ENCODE results near the gene IQSEC3.

Gene IQSEC3

GRCh38 chr12:96543-96942 lies 30.0 kb downstream of the IQSEC3 start:
- TF ChIP-seq CTCF (IDR thresholded peaks at IDR 0.05), result no peak
- Histone ChIP-seq H3K36me3 (no peaks in the 10 kb centered on the region), H3K4me1 (ENCODE audit: control insufficient read depth in 1 of 2, insufficient read depth in 1 of 2, low read depth in 1 of 2, low read length in 1 of 2) (no peaks in the 10 kb centered on the region), H3K9me3 (no peaks in the 10 kb centered on the region), H3K27me3 (peaks cover 23% of the 10 kb centered on the region), H3K27ac (no peak overlapping the region), H3K4me3 (ENCODE audit: low read depth in 1 of 2, low read length in 1 of 2) (no peak overlapping the region)

DNA sequence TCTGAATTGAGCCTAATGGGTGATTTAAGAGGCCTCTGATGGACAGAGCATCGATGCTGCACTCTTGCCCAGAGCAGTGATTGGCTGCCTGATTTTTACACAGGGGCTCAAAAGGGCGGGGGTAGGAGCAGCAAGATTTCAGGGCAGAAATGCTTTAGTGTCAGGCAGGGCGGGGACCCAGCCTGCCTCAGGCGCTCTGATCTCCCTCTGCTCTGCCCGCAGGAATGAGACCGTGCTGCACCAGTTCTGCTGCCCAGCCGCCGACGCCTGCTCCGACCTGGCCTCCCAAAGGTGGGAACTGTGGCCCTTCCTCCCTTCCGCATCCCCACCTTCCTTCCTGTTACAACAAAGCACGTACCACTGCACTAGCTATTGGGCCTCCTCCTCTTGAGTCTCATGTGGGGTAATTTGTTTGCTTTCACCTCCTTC lies 32.4 kb downstream of the IQSEC3 start:
- Histone ChIP-seq H3K9me3 (no peaks in the 10 kb centered on the region), H3K36me3 (no peaks in the 10 kb centered on the region), H3K4me1 (ENCODE audit: control insufficient read depth in 1 of 2, insufficient read depth in 1 of 2, low read depth in 1 of 2, low read length in 1 of 2) (no peaks in the 10 kb centered on the region), H3K27me3 (peaks cover 24% of the 10 kb centered on the region), H3K4me3 (ENCODE audit: low read depth in 1 of 2, low read length in 1 of 2) (no peak overlapping the region), H3K27ac (no peak overlapping the region)
- no peak for TF ChIP-seq CTCF (IDR thresholded peaks at IDR 0.05)

GRCh38 chr12:99605-100004 lies 33.0 kb downstream of the IQSEC3 start:
- TF ChIP-seq CTCF (IDR thresholded peaks at IDR 0.05), result no peak
- Histone ChIP-seq H3K36me3 (no peaks in the 10 kb centered on the region), H3K9me3 (no peaks in the 10 kb centered on the region), H3K4me1 (ENCODE audit: control insufficient read depth in 1 of 2, insufficient read depth in 1 of 2, low read depth in 1 of 2, low read length in 1 of 2) (no peaks in the 10 kb centered on the region), H3K4me3 (ENCODE audit: low read depth in 1 of 2, low read length in 1 of 2) (no peak overlapping the region), H3K27me3 (peaks cover 30% of the 10 kb centered on the region), H3K27ac (no peak overlapping the region)

DNA sequence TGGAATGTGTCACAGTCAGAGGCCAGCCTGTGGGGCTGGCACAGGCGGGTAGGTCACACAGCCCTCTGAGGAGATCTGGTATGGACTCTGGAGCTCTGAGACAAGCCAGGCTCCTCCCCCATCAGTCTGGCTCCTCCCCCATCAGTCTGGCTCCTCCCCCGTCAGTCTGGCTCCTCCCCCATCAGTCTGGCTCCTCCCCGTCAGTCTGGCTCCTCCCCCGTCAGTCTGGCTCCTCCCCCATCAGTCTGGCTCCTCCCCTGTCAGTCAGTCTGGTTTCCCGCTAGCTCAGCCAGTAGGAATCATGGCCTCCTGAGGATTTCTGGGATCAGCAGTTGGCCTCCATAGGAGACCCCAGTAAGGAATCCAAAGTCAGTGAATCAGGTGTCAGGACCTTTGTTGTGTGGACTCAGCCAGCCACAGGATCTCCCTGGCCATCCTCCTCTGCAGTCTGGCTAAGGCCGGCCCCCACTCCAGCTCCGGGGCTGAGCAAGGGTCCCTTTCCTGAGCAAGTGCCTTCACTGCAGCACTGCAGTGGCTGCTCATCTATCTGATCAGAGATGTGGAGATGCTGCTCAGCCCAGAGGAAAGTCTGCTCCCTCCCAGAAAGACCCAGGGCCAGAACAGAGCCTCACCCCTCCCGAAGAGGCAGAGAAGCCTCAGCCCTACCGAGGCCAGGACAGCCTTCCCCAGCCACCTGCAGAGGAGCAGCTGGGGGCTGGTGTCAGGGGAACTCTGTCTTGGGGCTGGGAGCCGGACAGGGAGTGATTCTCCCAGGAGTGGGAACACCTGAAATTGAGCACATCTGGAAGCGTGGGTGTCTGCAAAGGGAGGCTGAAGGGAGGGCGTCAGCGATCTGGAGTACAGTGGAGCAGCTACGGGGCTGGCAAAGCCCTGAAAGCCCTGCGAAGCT lies 35.7 kb downstream of the IQSEC3 start:
- H3K27ac ChIP-seq, result no peak overlapping the region
- no peak overlapping the region for H3K4me3 ChIP-seq (ENCODE audit: low read depth in 1 of 2, low read length in 1 of 2)
- no peak for TF ChIP-seq CTCF (IDR thresholded peaks at IDR 0.05)
- no peaks in the 10 kb centered on the region for H3K9me3 ChIP-seq
- H3K27me3 ChIP-seq, result peaks cover 48% of the 10 kb centered on the region
- H3K36me3 ChIP-seq, result no peaks in the 10 kb centered on the region
- no peaks in the 10 kb centered on the region for H3K4me1 ChIP-seq (ENCODE audit: control insufficient read depth in 1 of 2, insufficient read depth in 1 of 2, low read depth in 1 of 2, low read length in 1 of 2)

DNA sequence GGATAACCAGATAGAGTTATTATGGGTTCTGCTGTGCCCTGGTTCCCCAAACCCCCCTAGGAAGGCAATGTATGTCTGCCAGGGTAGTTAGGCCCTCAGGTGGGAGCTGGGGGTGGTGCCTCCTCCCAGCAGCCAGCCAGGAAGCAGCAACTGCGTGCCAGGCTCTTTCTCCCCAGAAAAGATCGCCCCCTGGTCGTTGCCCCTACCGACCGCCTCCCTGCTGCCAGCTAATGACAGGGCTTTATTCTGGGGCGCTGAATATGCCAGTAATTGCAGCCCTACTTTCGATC lies 36.3 kb downstream of the IQSEC3 start:
- peaks cover 44% of the 10 kb centered on the region for H3K27me3 ChIP-seq

More for the DNA sequence above, 36.3 kb downstream of the IQSEC3 start:
- Histone ChIP-seq H3K9me3 (no peaks in the 10 kb centered on the region), H3K36me3 (no peaks in the 10 kb centered on the region), H3K4me1 (ENCODE audit: control insufficient read depth in 1 of 2, insufficient read depth in 1 of 2, low read depth in 1 of 2, low read length in 1 of 2) (no peaks in the 10 kb centered on the region), H3K27ac (no peak overlapping the region), H3K4me3 (ENCODE audit: low read depth in 1 of 2, low read length in 1 of 2) (no peak overlapping the region)
- no peak for TF ChIP-seq CTCF (IDR thresholded peaks at IDR 0.05)
